IPS-18a (cell line): ENCODE measurements around the gene ZNF814.
"Not testable (repeated sequence)": the region's sequence is repeated elsewhere in the genome, so short reads cannot be mapped to it uniquely, and the experiment has no call there.

ENCODE experiments used
- H3K27ac ChIP-seq: one replicate; pipeline ENCODE4 v1.5.1; 2013; ENCODE audit warnings: low read length
- H3K27me3 ChIP-seq: one replicate; pipeline ENCODE4 v1.6.1; 2013; ENCODE audit warnings: mild to moderate bottlenecking, low read length; ENCODE audit not compliant: control insufficient read depth, insufficient read depth
- H3K36me3 ChIP-seq: one replicate; pipeline ENCODE4 v1.6.1; 2013; ENCODE audit warnings: low read depth, low read length; ENCODE audit not compliant: control insufficient read depth
- H3K4me1 ChIP-seq: one replicate; pipeline ENCODE4 v1.6.1; 2013; ENCODE audit warnings: low read depth, low read length; ENCODE audit not compliant: control insufficient read depth
- H3K4me3 ChIP-seq: one replicate; pipeline ENCODE4 v1.5.1; 2013; ENCODE audit warnings: low read length
- H3K9ac ChIP-seq: one replicate; pipeline ENCODE4 v1.6.1; 2013; ENCODE audit warnings: mild to moderate bottlenecking, low read length, moderate library complexity
- H3K9me3 ChIP-seq: one replicate; pipeline ENCODE4 v1.6.1; 2013; ENCODE audit warnings: low read depth, low read length; ENCODE audit not compliant: control insufficient read depth

ZNF814 gene

GRCh38 chr19:57812975-57813820, 75.6 kb downstream of the ZNF814 start:
- Histone ChIP-seq H3K36me3 (peaks cover 31% of the 10 kb centered on the region), H3K4me3 (peak overlapping the region; percentile 99)
- H3K9ac ChIP-seq, H3K27me3 ChIP-seq, H3K9me3 ChIP-seq, H3K27ac ChIP-seq, H3K4me1 ChIP-seq: not testable (repeated sequence)

GRCh38 chr19:57812226-57812625, 76.6 kb downstream of the ZNF814 start:
- no peak overlapping the region for H3K27ac ChIP-seq
- H3K27me3 ChIP-seq = no peaks in the 10 kb centered on the region

DNA sequence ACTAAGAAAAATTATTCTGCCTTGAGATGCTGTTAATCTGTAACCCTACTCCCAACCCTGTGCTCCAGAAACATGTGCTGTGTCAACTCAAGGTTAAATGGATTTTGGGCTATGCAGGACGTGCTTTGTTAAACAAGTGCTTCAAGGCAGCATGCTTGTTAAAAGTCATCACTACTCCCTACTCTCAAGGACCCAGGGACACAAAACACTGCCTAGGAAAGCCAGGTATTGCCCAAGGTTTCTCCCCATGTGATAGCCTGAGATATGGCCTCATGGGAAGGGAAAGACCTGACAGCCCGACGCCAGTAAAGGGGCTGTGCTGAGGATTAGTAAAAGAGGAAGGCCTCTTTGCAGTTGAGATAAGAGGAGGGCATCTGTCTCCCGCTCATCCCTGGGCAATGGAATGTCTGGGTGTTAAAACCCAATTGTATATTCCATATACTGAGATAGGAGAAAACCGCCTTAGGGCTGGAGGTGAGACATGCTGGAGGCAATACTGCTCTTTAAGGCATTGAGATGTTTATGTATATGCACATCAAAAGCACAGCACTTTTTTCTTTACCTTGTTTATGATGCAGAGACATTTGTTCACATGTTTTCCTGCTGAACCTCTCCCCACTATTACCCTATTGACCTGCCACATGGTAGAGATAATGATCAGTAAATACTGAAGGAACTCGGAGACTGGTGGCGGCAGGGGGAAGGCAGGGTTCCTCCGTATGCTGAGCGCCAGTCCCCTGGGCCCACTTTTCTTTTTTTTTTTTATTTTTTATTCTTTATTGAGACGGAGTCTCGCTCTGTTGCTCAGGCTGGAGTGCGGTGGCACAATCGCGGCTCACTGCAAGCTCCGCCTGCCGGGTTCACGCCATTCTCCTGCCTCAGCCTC, 78.2 kb downstream of the ZNF814 start:
- H3K36me3 ChIP-seq = peaks cover 39% of the 10 kb centered on the region
- H3K27me3 ChIP-seq, H3K4me1 ChIP-seq, H3K9me3 ChIP-seq, H3K4me3 ChIP-seq, H3K27ac ChIP-seq, H3K9ac ChIP-seq: not testable (repeated sequence)

More at GRCh38 chr19:57812226-57812625, 76.6 kb downstream of the ZNF814 start:
- Histone ChIP-seq H3K9ac (no peak overlapping the region), H3K4me1 (no peaks in the 10 kb centered on the region), H3K4me3 (no peak overlapping the region), H3K36me3 (peaks cover 39% of the 10 kb centered on the region), H3K9me3 (no peaks in the 10 kb centered on the region)

DNA sequence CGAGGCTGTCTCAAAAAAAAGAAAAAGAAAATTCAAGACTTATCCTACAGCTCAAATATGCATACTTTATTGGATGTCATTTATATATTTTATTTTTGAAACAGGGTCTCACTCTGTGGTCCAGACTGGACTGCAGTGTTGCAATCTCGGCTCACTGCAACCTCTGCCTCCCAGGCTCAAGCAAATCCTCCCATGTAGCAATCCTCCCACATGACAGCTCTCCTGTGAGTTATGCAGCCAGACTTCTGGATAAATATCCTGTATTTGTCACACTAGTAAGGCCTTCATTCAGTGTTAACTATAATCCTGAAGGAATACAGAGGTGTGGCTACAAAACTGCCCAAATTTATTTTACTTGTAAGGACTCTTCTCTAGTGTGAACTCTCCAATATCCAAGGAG, 81.3 kb downstream of the ZNF814 start:
- peaks cover 36% of the 10 kb centered on the region for H3K36me3 ChIP-seq
- no peak overlapping the region for H3K27ac ChIP-seq

DNA sequence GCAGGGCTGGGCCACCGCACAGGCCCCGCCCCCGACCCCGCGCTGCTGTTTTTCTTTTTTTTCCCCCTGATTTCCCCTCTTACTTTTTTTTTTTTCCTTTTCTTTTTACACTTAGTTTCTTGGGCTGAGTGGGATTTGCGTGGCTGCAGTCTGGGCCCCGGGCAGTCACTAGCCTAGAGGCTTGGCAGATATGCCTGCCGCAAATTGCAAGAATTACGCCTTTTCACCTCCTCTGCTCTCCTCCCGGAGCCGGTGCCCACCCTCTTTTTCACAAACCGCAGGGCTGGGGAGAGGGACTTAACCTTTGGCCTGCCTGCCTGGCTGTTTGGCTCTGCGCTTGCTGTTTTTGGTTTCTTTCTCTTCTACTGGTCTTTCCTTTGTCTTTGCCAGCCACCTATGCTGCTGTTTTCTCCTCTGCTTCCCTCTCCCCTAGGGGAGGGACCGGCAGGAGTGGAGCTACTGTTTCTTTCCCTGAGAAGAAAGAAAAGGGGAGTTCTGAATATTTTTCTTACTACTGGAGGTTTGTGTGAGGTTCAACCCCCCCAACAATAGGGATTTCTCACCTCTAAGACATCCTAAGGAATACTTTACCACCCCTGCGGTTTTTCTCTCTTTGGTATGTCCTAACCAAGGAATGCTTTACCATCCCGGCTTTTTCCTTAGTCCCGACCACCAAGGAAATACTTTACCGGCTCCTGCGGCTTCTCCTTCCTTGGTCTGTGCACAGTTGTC, 85.1 kb downstream of the ZNF814 start:
- Histone ChIP-seq H3K9me3 (no peaks in the 10 kb centered on the region), H3K27me3 (no peaks in the 10 kb centered on the region), H3K4me1 (peaks cover 33% of the 10 kb centered on the region), H3K36me3 (peaks cover 13% of the 10 kb centered on the region), H3K9ac (peak overlapping the region; percentile 97), H3K27ac (peak overlapping the region; percentile 98), H3K4me3 (peak overlapping the region; percentile 90)

More for the DNA sequence above, 81.3 kb downstream of the ZNF814 start:
- peaks cover 13% of the 10 kb centered on the region for H3K4me1 ChIP-seq
- no peak overlapping the region for H3K4me3 ChIP-seq
- no peaks in the 10 kb centered on the region for H3K27me3 ChIP-seq
- no peak overlapping the region for H3K9ac ChIP-seq
- no peaks in the 10 kb centered on the region for H3K9me3 ChIP-seq

DNA sequence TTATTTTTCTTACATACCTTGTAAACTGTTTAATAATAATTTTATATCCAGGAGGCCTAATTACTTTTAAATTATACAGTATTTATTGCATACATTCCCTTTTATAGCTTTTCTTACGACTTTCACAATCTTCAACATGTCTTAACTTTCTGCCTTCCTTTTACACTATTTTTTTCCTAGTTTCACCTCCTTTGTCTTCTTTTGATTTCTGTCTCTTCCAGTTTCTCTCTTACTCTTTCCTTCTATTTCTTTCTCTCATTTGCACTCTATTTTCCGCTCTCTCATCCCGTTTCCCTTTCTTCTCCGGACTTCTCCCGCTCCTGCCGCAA, 85.6 kb downstream of the ZNF814 start:
- Histone ChIP-seq H3K27me3 (no peaks in the 10 kb centered on the region), H3K27ac (peak overlapping the region; percentile 98), H3K4me3 (peak overlapping the region; percentile 90), H3K9me3 (no peaks in the 10 kb centered on the region), H3K4me1 (peaks cover 33% of the 10 kb centered on the region), H3K36me3 (peaks cover 9% of the 10 kb centered on the region), H3K9ac (peak overlapping the region; percentile 97)

DNA sequence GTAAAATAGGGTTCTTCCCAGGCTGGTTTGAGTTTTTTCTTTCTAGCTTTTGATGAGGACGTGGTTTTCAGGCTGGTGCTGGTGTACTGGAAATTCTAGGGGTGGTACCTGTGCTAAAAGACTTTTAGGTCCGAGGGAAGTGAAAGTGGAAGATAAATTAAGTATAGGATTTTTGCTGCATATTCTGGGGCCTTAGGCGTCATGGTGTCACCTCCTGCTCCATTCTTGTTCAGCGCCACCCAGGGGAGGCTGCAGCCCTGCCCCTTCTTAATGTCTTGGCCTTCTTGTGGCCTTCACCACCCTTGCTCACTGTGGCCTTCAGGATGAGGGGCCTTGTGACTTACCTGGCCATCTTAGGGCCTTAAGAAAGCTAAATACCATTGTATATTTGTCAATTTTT, 86.6 kb downstream of the ZNF814 start:
- Histone ChIP-seq H3K4me3 (no peak overlapping the region), H3K27ac (no peak overlapping the region)

GRCh38 chr19:57800696-57801095, 88.1 kb downstream of the ZNF814 start:
- no peaks in the 10 kb centered on the region for H3K27me3 ChIP-seq
- H3K4me1 ChIP-seq = peaks cover 31% of the 10 kb centered on the region
- no peak overlapping the region for H3K9ac ChIP-seq
- H3K27ac ChIP-seq = no peak overlapping the region
- peaks cover 13% of the 10 kb centered on the region for H3K36me3 ChIP-seq
- no peaks in the 10 kb centered on the region for H3K9me3 ChIP-seq
- H3K4me3 ChIP-seq = no peak overlapping the region

More for the DNA sequence above, 86.6 kb downstream of the ZNF814 start:
- Histone ChIP-seq H3K4me1 (peaks cover 33% of the 10 kb centered on the region), H3K36me3 (no peaks in the 10 kb centered on the region), H3K27me3 (no peaks in the 10 kb centered on the region), H3K9me3 (no peaks in the 10 kb centered on the region), H3K9ac (no peak overlapping the region)
